H1 (cell line): ENCODE measurements around the gene PRX. TPM values are rescaled to one million over a fixed set of nuclear protein-coding genes. Genes with fewer than 3 reads are reported as not detected.

Experiments
- CHD1 ChIP-seq: IDR thresholded peaks from 2 replicates; pipeline ENCODE4 v1.6.1; 2012; ENCODE audit warnings: low read depth, low read length, improper control_type of control experiment
- CTCF ChIP-seq, 3 experiments: IDR thresholded peaks; 1 replicate in 2 of 3; 2 replicates in 1 of 3; pipeline versions ENCODE4 v1.5.1 to v1.6.1; 2011; ENCODE audit warnings: low read length in 3 of 3, mild to moderate bottlenecking in 3 of 3, inconsistent platforms in 2 of 3, low read depth in 1 of 3, moderate library complexity in 1 of 3; ENCODE audit not compliant: insufficient read depth in 1 of 3; ENCODE audit errors: control extremely low read depth in 1 of 3
- E2F6 ChIP-seq: IDR thresholded peaks from 2 replicates; pipeline ENCODE4 v1.6.1; 2012; ENCODE audit warnings: inconsistent platforms
- PHF8 ChIP-seq: fragments of 200-600 bp; sonication (generic); conservative IDR thresholded peaks from 2 replicates; pipeline ENCODE4 v1.7.1; 2012; ENCODE audit warnings: low read depth, mild to moderate bottlenecking, inconsistent platforms, low read length, moderate library complexity
- POLR2A ChIP-seq, 2 experiments: IDR thresholded peaks; 1 replicate in 1 of 2; 2 replicates in 1 of 2; pipeline ENCODE4 v1.6.1; 2011; ENCODE audit warnings: low read depth in 2 of 2, low read length in 2 of 2, mild to moderate bottlenecking in 2 of 2; ENCODE audit errors: control extremely low read depth in 1 of 2
- SP1 ChIP-seq: IDR thresholded peaks from 2 replicates; pipeline ENCODE4 v1.6.1; 2011; ENCODE audit warnings: low read depth, low read length
- TAF1 ChIP-seq: IDR thresholded peaks from 2 replicates; pipeline ENCODE4 v1.6.1; 2011; ENCODE audit warnings: mild to moderate bottlenecking, low read depth, low read length
- ZNF274 ChIP-seq: IDR thresholded peaks from 2 replicates; pipeline ENCODE4 v1.7.0; 2012; ENCODE audit warnings: low read length, borderline replicate concordance; ENCODE audit errors: extremely low read depth
- polyA plus RNA-seq, 7 experiments: library from polyadenylated mRNA; depleted of rRNA in 3 of 7; stranded (reverse) in 5 of 7; unstranded in 2 of 7; fragments of >200 nt in 5 of 7; fragments of 200-250 nt in 2 of 7; gene quantifications; 1 replicate in 5 of 7; 2 replicates in 1 of 7; 4 replicates in 1 of 7; pipeline versions ENCODE4 v1.2.1 to v1.2.3, GENCODE V29; 2011 to 2013; ENCODE audit warnings: missing spikeins in 2 of 7, mixed read lengths in 2 of 7
- total RNA-seq: library from RNA; stranded (reverse); fragmentation: NEBNext Ultra II Directional; extraction: Animal tissue kit (Norgen Biotek cat#: 25700); gene quantifications from 2 replicates; pipeline ENCODE4 v1.2.1, GENCODE V29; 2021

The PRX gene
- total and polyA plus RNA-seq, 2 of the 8 experiments (the other 6 are each of a cell fraction or from before 2014, with no cell fraction given) = 2.8 to 5.8 TPM

- no peak for TF ChIP-seq CTCF (IDR thresholded peaks at IDR 0.05; ENCODE audit: control extremely low read depth in 1 of 3, insufficient read depth in 1 of 3, low read depth in 1 of 3, low read length in 3 of 3)
- no peak for TF ChIP-seq POLR2A (IDR thresholded peaks at IDR 0.05; ENCODE audit: control extremely low read depth in 1 of 2, low read depth in 2 of 2, low read length in 2 of 2)
- TF ChIP-seq SP1 = no peak
- no peak for TF ChIP-seq ZNF274
- TF ChIP-seq PHF8 = no peak
- TF ChIP-seq E2F6 = no peak
- no peak for TF ChIP-seq TAF1
- no peak for TF ChIP-seq CHD1
- TF ChIP-seq, all 59 proteins: peak for 0
Observed at GRCh38 chr19:40446263-40446784, 33.1 kb upstream of the PRX start (continued).
